Smooth muscle cell (in vitro differentiated cells): ENCODE data around the gene FLT3. TPM values are rescaled to one million over a fixed set of nuclear protein-coding genes. Genes with fewer than 3 reads are reported as not detected.

Experiments
- DNase-seq: peaks from one replicate; lab custom pipeline; 2025; ENCODE audit not compliant: unreplicated experiment; lab: John Stamatoyannopoulos, UW
- H2AFZ ChIP-seq: fragments of 200-600 bp; sonication (generic); 2 replicates; pipeline ENCODE4 v1.6.0; 2016; ENCODE audit warnings: antibody characterized with exemption, low read depth, mild to moderate bottlenecking
- H3F3A ChIP-seq: fragments of 200-600 bp; sonication (generic); 2 replicates; pipeline ENCODE4 v1.6.0; 2017; ENCODE audit warnings: antibody characterized with exemption, low read depth
- H3K27ac ChIP-seq: fragments of 200-600 bp; sonication (generic); 2 replicates; pipeline ENCODE4 v1.5.1; 2016; ENCODE audit warnings: low read depth, mild to moderate bottlenecking
- H3K27me3 ChIP-seq: fragments of 200-600 bp; sonication (generic); 2 replicates; pipeline ENCODE4 v1.6.1; 2016; ENCODE audit warnings: low read depth, mild to moderate bottlenecking
- H3K36me3 ChIP-seq: fragments of 200-600 bp; sonication (generic); 2 replicates; pipeline ENCODE4 v1.5.1; 2016; ENCODE audit warnings: low read depth
- H3K4me1 ChIP-seq: fragments of 200-600 bp; sonication (generic); 2 replicates; pipeline ENCODE4 v1.5.1; 2016; ENCODE audit warnings: low read depth
- H3K4me2 ChIP-seq: fragments of 200-600 bp; sonication (generic); 2 replicates; pipeline ENCODE4 v1.6.0; 2016; ENCODE audit warnings: mild to moderate bottlenecking
- H3K4me3 ChIP-seq: fragments of 200-600 bp; sonication (generic); 2 replicates; pipeline ENCODE4 v1.5.1; 2016; ENCODE audit warnings: mild to moderate bottlenecking
- H3K79me2 ChIP-seq: fragments of 200-600 bp; sonication (generic); 2 replicates; pipeline ENCODE4 v1.6.0; 2016; ENCODE audit warnings: low read depth, mild to moderate bottlenecking
- H3K9ac ChIP-seq: fragments of 200-600 bp; sonication (generic); 2 replicates; pipeline ENCODE4 v1.6.0; 2016; ENCODE audit warnings: low read depth
- H3K9me3 ChIP-seq: fragments of 200-600 bp; sonication (generic); replicated peaks from 2 replicates; pipeline ENCODE4 v1.5.1; 2016; ENCODE audit warnings: low read depth
- H4K20me1 ChIP-seq: fragments of 200-600 bp; sonication (generic); 2 replicates; pipeline ENCODE4 v1.6.0; 2016; ENCODE audit warnings: low read depth
- WGBS: methylation state at CpG from one replicate; pipeline ENCODE4 v1.1.7; 2016; ENCODE audit warnings: low lambda C conversion rate; 5-methylcytosine and 5-hydroxymethylcytosine counted together
- polyA plus RNA-seq: library from polyadenylated mRNA; unstranded; fragments of >200 nt; fragmentation: Nextera tagmentation; extraction: Ambion mirVana; gene quantifications from 2 replicates; pipeline ENCODE4 v1.2.1, GENCODE V29; 2016
- total RNA-seq: library from RNA; depleted of rRNA; stranded (reverse); fragments of >200 nt; gene quantifications from 2 replicates; pipeline ENCODE4 v1.2.3, GENCODE V29; 2014
- TF ChIP-seq, protein P1 (sequence below): fragments of 200-600 bp; sonication (generic); IDR thresholded peaks from 2 replicates; pipeline ENCODE4 v1.5.1; 2017; ENCODE audit warnings: borderline replicate concordance, mild to moderate bottlenecking, antibody characterized with exemption; ENCODE audit not compliant: insufficient read depth, poor library complexity, severe bottlenecking

FLT3 gene
- total and polyA plus RNA-seq, 2 experiments from 2014 or later = not detected

- Histone ChIP-seq H2AFZ (no peak overlapping the region), H3K27ac (no peak overlapping the region), H3K9me3 (no peaks in the 10 kb centered on the region), H3K79me2 (no peaks in the 10 kb centered on the region), H3K4me2 (no peak overlapping the region), H3K4me1 (no peaks in the 10 kb centered on the region), H3K4me3 (no peak overlapping the region), H3F3A (no peaks in the 10 kb centered on the region), H3K9ac (no peak overlapping the region), H4K20me1 (no peaks in the 10 kb centered on the region), H3K36me3 (no peaks in the 10 kb centered on the region), H3K27me3 (peaks cover 70% of the 10 kb centered on the region)
- TF ChIP-seq, protein P1, sequence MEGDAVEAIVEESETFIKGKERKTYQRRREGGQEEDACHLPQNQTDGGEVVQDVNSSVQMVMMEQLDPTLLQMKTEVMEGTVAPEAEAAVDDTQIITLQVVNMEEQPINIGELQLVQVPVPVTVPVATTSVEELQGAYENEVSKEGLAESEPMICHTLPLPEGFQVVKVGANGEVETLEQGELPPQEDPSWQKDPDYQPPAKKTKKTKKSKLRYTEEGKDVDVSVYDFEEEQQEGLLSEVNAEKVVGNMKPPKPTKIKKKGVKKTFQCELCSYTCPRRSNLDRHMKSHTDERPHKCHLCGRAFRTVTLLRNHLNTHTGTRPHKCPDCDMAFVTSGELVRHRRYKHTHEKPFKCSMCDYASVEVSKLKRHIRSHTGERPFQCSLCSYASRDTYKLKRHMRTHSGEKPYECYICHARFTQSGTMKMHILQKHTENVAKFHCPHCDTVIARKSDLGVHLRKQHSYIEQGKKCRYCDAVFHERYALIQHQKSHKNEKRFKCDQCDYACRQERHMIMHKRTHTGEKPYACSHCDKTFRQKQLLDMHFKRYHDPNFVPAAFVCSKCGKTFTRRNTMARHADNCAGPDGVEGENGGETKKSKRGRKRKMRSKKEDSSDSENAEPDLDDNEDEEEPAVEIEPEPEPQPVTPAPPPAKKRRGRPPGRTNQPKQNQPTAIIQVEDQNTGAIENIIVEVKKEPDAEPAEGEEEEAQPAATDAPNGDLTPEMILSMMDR = no peak
- DNase-seq = no peak
- 77% methylated on average over 1 of the region's 1 CpG for WGBS
Observed at GRCh38 chr13:27985600-27985999, 114.8 kb downstream of the FLT3 start.

DNA sequence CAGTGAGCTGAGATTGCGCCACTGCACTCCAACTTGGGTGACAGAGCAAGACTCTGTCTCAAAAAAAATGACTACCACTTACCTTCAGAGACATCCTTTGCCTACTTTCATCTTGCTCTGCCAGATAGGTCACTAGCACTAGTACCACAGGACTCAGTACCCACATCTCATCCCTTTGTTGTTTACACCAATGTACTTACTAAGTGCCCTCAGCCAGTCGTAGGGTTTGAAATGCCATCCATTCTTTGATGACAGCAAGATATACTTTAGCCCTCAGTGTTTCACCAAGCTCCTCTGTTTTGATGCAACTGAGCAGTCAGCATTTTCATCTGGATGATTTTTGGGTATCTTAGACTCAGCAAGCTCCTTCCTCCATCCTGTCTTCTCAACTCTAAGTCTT lies 118.0 kb downstream of the FLT3 start:
- no peak overlapping the region for H3K27ac ChIP-seq

GRCh38 chr13:27981006-27981708 lies 119.2 kb downstream of the FLT3 start:
- H3K79me2 ChIP-seq = no peaks in the 10 kb centered on the region
- no peaks in the 10 kb centered on the region for H3K4me1 ChIP-seq
- TF ChIP-seq, protein P1 = no peak
- 30% methylated on average over 11 of the region's 11 CpGs for WGBS
- peaks cover 87% of the 10 kb centered on the region for H3K27me3 ChIP-seq
- DNase-seq = no peak
- no peak overlapping the region for H2AFZ ChIP-seq
- H3K36me3 ChIP-seq = no peaks in the 10 kb centered on the region
- H3K4me3 ChIP-seq = peak overlapping the region; percentile 22
- no peak overlapping the region for H3K4me2 ChIP-seq
- H3F3A ChIP-seq = no peaks in the 10 kb centered on the region
- H4K20me1 ChIP-seq = no peaks in the 10 kb centered on the region
- no peak overlapping the region for H3K27ac ChIP-seq
- no peak overlapping the region for H3K9ac ChIP-seq
- H3K9me3 ChIP-seq = no peaks in the 10 kb centered on the region

More for the DNA sequence above, 118.0 kb downstream of the FLT3 start:
- H3K79me2 ChIP-seq = no peaks in the 10 kb centered on the region
- H4K20me1 ChIP-seq = no peaks in the 10 kb centered on the region
- no peaks in the 10 kb centered on the region for H3K4me1 ChIP-seq
- 74% methylated on average over 2 of the region's 2 CpGs for WGBS
- TF ChIP-seq, protein P1 = no peak
- H3K9ac ChIP-seq = no peak overlapping the region
- no peak overlapping the region for H3K4me3 ChIP-seq
- no peak for DNase-seq
- no peaks in the 10 kb centered on the region for H3K36me3 ChIP-seq
- no peak overlapping the region for H3K4me2 ChIP-seq
- peaks cover 86% of the 10 kb centered on the region for H3K27me3 ChIP-seq
- no peaks in the 10 kb centered on the region for H3K9me3 ChIP-seq
- no peak overlapping the region for H2AFZ ChIP-seq
- H3F3A ChIP-seq = no peaks in the 10 kb centered on the region

GRCh38 chr13:27980280-27980998 lies 119.9 kb downstream of the FLT3 start:
- TF ChIP-seq, protein P1 = no peak
- Histone ChIP-seq H3K4me2 (no peak overlapping the region), H2AFZ (no peak overlapping the region)

More at GRCh38 chr13:27980280-27980998, 119.9 kb downstream of the FLT3 start:
- Histone ChIP-seq H3K4me1 (no peaks in the 10 kb centered on the region), H3K27me3 (peaks cover 87% of the 10 kb centered on the region), H3K9ac (no peak overlapping the region), H4K20me1 (no peaks in the 10 kb centered on the region), H3F3A (no peaks in the 10 kb centered on the region), H3K9me3 (no peaks in the 10 kb centered on the region), H3K36me3 (no peaks in the 10 kb centered on the region), H3K4me3 (peak overlapping the region; percentile 22), H3K27ac (no peak overlapping the region), H3K79me2 (no peaks in the 10 kb centered on the region)
- WGBS = 2% methylated on average over 46 of the region's 54 CpGs
- DNase-seq = no peak
